WTC11 (cell line): ENCODE measurements around the gene CX3CL1. TPM values are rescaled to one million over a fixed set of nuclear protein-coding genes. Genes with fewer than 3 reads are reported as not detected.

Experiments
- ATAC-seq: fragments of 200-7000 bp; cut with Tn5 transposase; 2 replicates; pipeline ENCODE4 v1.10.0; 2021; ENCODE audit warnings: mild to moderate bottlenecking, moderate library complexity
- CTCF ChIA-PET: fragments of 300-600 bp; sonication (Branson Sonifier 250); formaldehyde crosslinking; loops from one replicate; lab custom pipeline; 2021; ENCODE audit warnings: antibody characterized with exemption; lab: Charles Lee
- POLR2A ChIA-PET: fragments of 350-600 bp; sonication (Branson Sonifier 250); formaldehyde crosslinking; loops from one replicate; lab custom pipeline; 2021; ENCODE audit warnings: antibody characterized with exemption; lab: Charles Lee
- DNase-seq: peaks from one replicate; pipeline ENCODE4 v3.0.0; 2021; ENCODE audit warnings: low spot score
- H3K27ac Mint-ChIP-seq: 2 replicates; pipeline ENCODE4 v1.8.0; 2021; ENCODE audit warnings: mixed read lengths
- H3K27me3 Mint-ChIP-seq: 2 replicates; pipeline ENCODE4 v1.8.0; 2021; ENCODE audit warnings: low read depth, mild to moderate bottlenecking, moderate library complexity, mixed read lengths
- H3K36me3 Mint-ChIP-seq: 2 replicates; pipeline ENCODE4 v1.8.0; 2021; ENCODE audit warnings: mixed read lengths
- H3K4me1 Mint-ChIP-seq: 2 replicates; pipeline ENCODE4 v1.8.0; 2022; ENCODE audit warnings: mixed read lengths
- H3K4me3 Mint-ChIP-seq: 2 replicates; pipeline ENCODE4 v1.8.0; 2021; ENCODE audit warnings: mild to moderate bottlenecking, moderate library complexity, mixed read lengths
- H3K9me3 Mint-ChIP-seq: 2 replicates; pipeline ENCODE4 v1.8.0; 2021; ENCODE audit warnings: mixed read lengths
- CBFB ChIP-seq: sonication (generic); formaldehyde crosslinking; IDR thresholded peaks from 2 replicates; pipeline ENCODE4 v1.8.1; 2022; ENCODE audit warnings: mild to moderate bottlenecking, low read depth, missing genetic modification reagents
- CREB1 ChIP-seq: sonication (generic); formaldehyde crosslinking; IDR thresholded peaks from 2 replicates; pipeline ENCODE4 v1.8.0; 2023; ENCODE audit warnings: mild to moderate bottlenecking, missing genetic modification reagents
- GTF2I ChIP-seq: fragments of 250-450 bp; sonication (Bioruptor Pico); conservative IDR thresholded peaks from 2 replicates; pipeline ENCODE4 v1.4.0; 2021; ENCODE audit warnings: mild to moderate bottlenecking
- NFYB ChIP-seq: sonication (generic); formaldehyde crosslinking; conservative IDR thresholded peaks from 2 replicates; pipeline ENCODE4 v1.8.0; 2022; ENCODE audit warnings: low read depth, missing genetic modification reagents
- NR2C2 ChIP-seq: sonication (generic); formaldehyde crosslinking; IDR thresholded peaks from 2 replicates; pipeline ENCODE4 v1.8.0; 2022; ENCODE audit warnings: mild to moderate bottlenecking, missing genetic modification reagents
- OVOL2 ChIP-seq: fragments of 250-450 bp; sonication (Bioruptor Pico); IDR thresholded peaks from 2 replicates; pipeline ENCODE4 v1.9.0; 2021; ENCODE audit warnings: mild to moderate bottlenecking, borderline replicate concordance
- SMAD4 ChIP-seq: sonication (generic); formaldehyde crosslinking; IDR thresholded peaks from 2 replicates; pipeline ENCODE4 v1.8.0; 2022; ENCODE audit warnings: mild to moderate bottlenecking, missing genetic modification reagents
- SP1 ChIP-seq: sonication (generic); formaldehyde crosslinking; conservative IDR thresholded peaks from 2 replicates; pipeline ENCODE4 v1.8.1; 2022; ENCODE audit warnings: missing genetic modification reagents
- TEAD4 ChIP-seq: sonication (generic); formaldehyde crosslinking; IDR thresholded peaks from 2 replicates; pipeline ENCODE4 v1.8.0; 2022; ENCODE audit warnings: mild to moderate bottlenecking, missing genetic modification reagents
- ZNF232 ChIP-seq: sonication (generic); formaldehyde crosslinking; IDR thresholded peaks from 2 replicates; pipeline ENCODE4 v1.8.0; 2022; ENCODE audit warnings: mild to moderate bottlenecking, missing genetic modification reagents
- total RNA-seq: library from RNA; stranded (reverse); gene quantifications from 3 replicates; pipeline ENCODE4 v1.2.3, GENCODE V29; 2021
- TF ChIP-seq, protein P1 (sequence below): fragments of 250-450 bp; sonication (Bioruptor Pico); IDR thresholded peaks from 2 replicates; pipeline ENCODE4 v1.9.0; 2021; ENCODE audit warnings: mild to moderate bottlenecking, borderline replicate concordance
- TF ChIP-seq, protein P2 (sequence below): fragments of 250-450 bp; sonication (Bioruptor Pico); conservative IDR thresholded peaks from 2 replicates; pipeline ENCODE4 v1.9.0; 2021; ENCODE audit warnings: mild to moderate bottlenecking
- TF ChIP-seq, protein P3 (sequence below): sonication (generic); formaldehyde crosslinking; IDR thresholded peaks from 2 replicates; pipeline ENCODE4 v1.8.1; 2023; ENCODE audit warnings: mild to moderate bottlenecking, missing genetic modification reagents, borderline replicate concordance
- TF ChIP-seq, protein P4 (sequence below): fragments of 250-450 bp; sonication (Bioruptor Pico); IDR thresholded peaks from 2 replicates; pipeline ENCODE4 v2.1.2; 2022; ENCODE audit warnings: mild to moderate bottlenecking, moderate library complexity
- TF ChIP-seq, protein P5 (sequence below): fragments of 200-600 bp; IDR thresholded peaks from 2 replicates; pipeline ENCODE4 v1.8.0; 2022; ENCODE audit warnings: antibody characterized with exemption
- TF ChIP-seq, protein P6 (sequence below): sonication (generic); formaldehyde crosslinking; IDR thresholded peaks from 2 replicates; pipeline ENCODE4 v1.8.0; 2022; ENCODE audit warnings: missing genetic modification reagents

Gene CX3CL1
- total RNA-seq, 1 experiment from 2014 or later: 1.2 TPM

DNA sequence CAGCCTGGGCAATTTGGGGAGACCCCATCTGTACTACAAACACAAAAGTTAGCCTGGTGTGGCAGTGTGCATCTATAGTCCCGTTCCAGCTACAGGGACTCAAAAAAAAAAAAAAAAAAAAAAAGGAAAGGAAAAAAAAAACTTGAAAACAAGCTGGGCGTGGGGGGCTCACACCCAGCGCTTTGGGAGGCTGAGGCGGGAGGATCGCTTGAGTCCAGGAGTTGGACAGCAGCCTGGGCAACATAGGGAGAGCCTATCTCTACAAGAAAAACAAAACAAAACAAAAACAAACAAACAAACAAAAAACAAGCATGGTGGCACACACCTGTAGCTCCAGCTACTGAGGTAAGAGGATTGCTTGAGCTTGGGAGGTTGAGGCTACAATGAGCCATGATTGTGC, 19.4 kb downstream of the CX3CL1 start:
- no peak for ATAC-seq
- ChIA-PET CTCF (interaction anchor here (0.6 to 5.5 kb wide), 2 partner anchors 26 to 70 kb away, joined by 4 to 27 read pairs; no protein-coding TSS in a partner anchor), POLR2A (interaction anchor here (0.6 to 0.7 kb wide), 3 partner anchors 34 to 1386 kb away, joined by 3 read pairs; no protein-coding TSS in a partner anchor)
- H3K4me3 Mint-ChIP-seq: no peak overlapping the region
- no peak for DNase-seq
- H3K4me1 Mint-ChIP-seq: no peaks in the 10 kb centered on the region
- H3K27me3 Mint-ChIP-seq: peaks cover 8% of the 10 kb centered on the region
- no peak for TF ChIP-seq SP1
- TF ChIP-seq NFYB (CRISPR knock-in tag): no peak
- no peak for TF ChIP-seq ZNF232 (CRISPR knock-in tag)
- TF ChIP-seq, protein P1, sequence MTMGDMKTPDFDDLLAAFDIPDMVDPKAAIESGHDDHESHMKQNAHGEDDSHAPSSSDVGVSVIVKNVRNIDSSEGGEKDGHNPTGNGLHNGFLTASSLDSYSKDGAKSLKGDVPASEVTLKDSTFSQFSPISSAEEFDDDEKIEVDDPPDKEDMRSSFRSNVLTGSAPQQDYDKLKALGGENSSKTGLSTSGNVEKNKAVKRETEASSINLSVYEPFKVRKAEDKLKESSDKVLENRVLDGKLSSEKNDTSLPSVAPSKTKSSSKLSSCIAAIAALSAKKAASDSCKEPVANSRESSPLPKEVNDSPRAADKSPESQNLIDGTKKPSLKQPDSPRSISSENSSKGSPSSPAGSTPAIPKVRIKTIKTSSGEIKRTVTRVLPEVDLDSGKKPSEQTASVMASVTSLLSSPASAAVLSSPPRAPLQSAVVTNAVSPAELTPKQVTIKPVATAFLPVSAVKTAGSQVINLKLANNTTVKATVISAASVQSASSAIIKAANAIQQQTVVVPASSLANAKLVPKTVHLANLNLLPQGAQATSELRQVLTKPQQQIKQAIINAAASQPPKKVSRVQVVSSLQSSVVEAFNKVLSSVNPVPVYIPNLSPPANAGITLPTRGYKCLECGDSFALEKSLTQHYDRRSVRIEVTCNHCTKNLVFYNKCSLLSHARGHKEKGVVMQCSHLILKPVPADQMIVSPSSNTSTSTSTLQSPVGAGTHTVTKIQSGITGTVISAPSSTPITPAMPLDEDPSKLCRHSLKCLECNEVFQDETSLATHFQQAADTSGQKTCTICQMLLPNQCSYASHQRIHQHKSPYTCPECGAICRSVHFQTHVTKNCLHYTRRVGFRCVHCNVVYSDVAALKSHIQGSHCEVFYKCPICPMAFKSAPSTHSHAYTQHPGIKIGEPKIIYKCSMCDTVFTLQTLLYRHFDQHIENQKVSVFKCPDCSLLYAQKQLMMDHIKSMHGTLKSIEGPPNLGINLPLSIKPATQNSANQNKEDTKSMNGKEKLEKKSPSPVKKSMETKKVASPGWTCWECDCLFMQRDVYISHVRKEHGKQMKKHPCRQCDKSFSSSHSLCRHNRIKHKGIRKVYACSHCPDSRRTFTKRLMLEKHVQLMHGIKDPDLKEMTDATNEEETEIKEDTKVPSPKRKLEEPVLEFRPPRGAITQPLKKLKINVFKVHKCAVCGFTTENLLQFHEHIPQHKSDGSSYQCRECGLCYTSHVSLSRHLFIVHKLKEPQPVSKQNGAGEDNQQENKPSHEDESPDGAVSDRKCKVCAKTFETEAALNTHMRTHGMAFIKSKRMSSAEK (CRISPR knock-in tag): no peak
- TF ChIP-seq CBFB (CRISPR knock-in tag): no peak
- TF ChIP-seq, protein P2, sequence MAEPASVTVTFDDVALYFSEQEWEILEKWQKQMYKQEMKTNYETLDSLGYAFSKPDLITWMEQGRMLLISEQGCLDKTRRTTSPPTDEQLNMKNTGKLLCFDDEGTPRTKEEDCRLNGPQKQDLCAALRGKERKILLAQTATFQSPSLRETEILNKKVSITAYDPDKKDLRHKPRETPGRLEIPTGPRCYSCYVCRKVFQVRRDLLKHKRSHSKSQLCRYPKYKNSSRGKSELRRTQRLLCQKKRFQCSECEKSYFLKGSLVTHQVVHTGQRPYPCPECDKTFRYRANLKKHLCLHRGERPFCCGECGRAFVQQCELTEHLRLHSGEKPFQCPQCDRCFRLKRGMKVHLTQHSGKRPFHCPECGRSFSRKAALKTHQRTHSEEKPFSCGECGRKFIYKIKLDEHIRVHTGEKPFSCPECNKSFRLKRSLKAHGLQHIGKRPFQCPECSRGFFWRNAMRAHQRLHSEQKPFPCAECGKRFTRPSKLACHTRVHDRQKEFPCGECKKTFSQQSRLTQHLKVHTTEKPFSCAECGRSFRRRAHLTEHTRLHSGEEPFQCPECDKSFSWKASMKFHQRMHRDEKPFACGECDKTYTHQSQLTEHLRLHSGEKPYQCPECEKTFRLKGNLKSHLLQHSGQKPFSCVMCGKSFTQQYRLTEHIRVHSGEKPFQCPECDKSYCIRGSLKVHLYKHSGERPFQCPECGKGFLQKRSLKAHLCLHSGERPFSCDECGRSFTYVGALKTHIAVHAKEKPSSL (CRISPR knock-in tag): no peak
- no peak for TF ChIP-seq TEAD4 (CRISPR knock-in tag)
- TF ChIP-seq, protein P3, sequence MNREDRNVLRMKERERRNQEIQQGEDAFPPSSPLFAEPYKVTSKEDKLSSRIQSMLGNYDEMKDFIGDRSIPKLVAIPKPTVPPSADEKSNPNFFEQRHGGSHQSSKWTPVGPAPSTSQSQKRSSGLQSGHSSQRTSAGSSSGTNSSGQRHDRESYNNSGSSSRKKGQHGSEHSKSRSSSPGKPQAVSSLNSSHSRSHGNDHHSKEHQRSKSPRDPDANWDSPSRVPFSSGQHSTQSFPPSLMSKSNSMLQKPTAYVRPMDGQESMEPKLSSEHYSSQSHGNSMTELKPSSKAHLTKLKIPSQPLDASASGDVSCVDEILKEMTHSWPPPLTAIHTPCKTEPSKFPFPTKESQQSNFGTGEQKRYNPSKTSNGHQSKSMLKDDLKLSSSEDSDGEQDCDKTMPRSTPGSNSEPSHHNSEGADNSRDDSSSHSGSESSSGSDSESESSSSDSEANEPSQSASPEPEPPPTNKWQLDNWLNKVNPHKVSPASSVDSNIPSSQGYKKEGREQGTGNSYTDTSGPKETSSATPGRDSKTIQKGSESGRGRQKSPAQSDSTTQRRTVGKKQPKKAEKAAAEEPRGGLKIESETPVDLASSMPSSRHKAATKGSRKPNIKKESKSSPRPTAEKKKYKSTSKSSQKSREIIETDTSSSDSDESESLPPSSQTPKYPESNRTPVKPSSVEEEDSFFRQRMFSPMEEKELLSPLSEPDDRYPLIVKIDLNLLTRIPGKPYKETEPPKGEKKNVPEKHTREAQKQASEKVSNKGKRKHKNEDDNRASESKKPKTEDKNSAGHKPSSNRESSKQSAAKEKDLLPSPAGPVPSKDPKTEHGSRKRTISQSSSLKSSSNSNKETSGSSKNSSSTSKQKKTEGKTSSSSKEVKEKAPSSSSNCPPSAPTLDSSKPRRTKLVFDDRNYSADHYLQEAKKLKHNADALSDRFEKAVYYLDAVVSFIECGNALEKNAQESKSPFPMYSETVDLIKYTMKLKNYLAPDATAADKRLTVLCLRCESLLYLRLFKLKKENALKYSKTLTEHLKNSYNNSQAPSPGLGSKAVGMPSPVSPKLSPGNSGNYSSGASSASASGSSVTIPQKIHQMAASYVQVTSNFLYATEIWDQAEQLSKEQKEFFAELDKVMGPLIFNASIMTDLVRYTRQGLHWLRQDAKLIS (CRISPR knock-in tag): no peak
- no peak for TF ChIP-seq SMAD4 (CRISPR knock-in tag)
- TF ChIP-seq OVOL2: no peak
- TF ChIP-seq NR2C2 (CRISPR knock-in tag): no peak
- TF ChIP-seq, protein P4, sequence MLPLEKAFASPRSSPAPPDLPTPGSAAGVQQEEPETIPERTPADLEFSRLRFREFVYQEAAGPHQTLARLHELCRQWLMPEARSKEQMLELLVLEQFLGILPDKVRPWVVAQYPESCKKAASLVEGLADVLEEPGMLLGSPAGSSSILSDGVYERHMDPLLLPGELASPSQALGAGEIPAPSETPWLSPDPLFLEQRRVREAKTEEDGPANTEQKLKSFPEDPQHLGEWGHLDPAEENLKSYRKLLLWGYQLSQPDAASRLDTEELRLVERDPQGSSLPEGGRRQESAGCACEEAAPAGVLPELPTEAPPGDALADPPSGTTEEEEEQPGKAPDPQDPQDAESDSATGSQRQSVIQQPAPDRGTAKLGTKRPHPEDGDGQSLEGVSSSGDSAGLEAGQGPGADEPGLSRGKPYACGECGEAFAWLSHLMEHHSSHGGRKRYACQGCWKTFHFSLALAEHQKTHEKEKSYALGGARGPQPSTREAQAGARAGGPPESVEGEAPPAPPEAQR (CRISPR knock-in tag): no peak
- no peak for TF ChIP-seq GTF2I (CRISPR knock-in tag)
- peaks cover 13% of the 10 kb centered on the region for H3K9me3 Mint-ChIP-seq
- no peaks in the 10 kb centered on the region for H3K36me3 Mint-ChIP-seq
- no peak overlapping the region for H3K27ac Mint-ChIP-seq

DNA sequence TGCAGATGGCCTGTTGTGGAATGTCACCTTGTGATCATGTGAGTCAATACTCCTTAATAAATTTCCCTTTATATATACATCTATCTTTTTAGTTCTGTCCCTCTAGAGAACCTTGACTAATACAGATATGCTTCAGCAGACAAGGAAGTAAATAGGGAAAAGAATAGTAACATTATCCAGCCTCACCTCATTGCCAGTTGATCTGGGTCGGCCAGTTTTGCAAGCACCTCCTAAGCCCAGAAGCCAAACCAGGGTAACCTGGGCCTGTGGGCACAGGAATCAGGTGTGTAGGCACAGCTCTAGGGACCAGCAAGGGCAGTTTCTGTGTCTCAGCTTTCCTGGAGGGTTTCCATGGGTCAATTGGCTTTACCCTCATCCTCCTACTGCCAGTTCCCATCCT, 20.4 kb downstream of the CX3CL1 start:
- Mint-ChIP-seq H3K27ac (no peak overlapping the region), H3K4me3 (no peak overlapping the region), H3K9me3 (peaks cover 13% of the 10 kb centered on the region), H3K36me3 (no peaks in the 10 kb centered on the region), H3K4me1 (no peaks in the 10 kb centered on the region), H3K27me3 (peaks cover 8% of the 10 kb centered on the region)
- POLR2A ChIA-PET: no interaction called here
- CTCF ChIA-PET: interaction anchor here (0.7 to 5.5 kb wide), 2 partner anchors 12 to 25 kb away, joined by 3 to 27 read pairs; partner anchors contain the start of gene CCL17
- no peak for ATAC-seq
- DNase-seq: no peak
- TF ChIP-seq CREB1 (CRISPR knock-in tag): no peak
- TF ChIP-seq, protein P5, sequence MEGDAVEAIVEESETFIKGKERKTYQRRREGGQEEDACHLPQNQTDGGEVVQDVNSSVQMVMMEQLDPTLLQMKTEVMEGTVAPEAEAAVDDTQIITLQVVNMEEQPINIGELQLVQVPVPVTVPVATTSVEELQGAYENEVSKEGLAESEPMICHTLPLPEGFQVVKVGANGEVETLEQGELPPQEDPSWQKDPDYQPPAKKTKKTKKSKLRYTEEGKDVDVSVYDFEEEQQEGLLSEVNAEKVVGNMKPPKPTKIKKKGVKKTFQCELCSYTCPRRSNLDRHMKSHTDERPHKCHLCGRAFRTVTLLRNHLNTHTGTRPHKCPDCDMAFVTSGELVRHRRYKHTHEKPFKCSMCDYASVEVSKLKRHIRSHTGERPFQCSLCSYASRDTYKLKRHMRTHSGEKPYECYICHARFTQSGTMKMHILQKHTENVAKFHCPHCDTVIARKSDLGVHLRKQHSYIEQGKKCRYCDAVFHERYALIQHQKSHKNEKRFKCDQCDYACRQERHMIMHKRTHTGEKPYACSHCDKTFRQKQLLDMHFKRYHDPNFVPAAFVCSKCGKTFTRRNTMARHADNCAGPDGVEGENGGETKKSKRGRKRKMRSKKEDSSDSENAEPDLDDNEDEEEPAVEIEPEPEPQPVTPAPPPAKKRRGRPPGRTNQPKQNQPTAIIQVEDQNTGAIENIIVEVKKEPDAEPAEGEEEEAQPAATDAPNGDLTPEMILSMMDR: no peak
- TF ChIP-seq, protein P6, sequence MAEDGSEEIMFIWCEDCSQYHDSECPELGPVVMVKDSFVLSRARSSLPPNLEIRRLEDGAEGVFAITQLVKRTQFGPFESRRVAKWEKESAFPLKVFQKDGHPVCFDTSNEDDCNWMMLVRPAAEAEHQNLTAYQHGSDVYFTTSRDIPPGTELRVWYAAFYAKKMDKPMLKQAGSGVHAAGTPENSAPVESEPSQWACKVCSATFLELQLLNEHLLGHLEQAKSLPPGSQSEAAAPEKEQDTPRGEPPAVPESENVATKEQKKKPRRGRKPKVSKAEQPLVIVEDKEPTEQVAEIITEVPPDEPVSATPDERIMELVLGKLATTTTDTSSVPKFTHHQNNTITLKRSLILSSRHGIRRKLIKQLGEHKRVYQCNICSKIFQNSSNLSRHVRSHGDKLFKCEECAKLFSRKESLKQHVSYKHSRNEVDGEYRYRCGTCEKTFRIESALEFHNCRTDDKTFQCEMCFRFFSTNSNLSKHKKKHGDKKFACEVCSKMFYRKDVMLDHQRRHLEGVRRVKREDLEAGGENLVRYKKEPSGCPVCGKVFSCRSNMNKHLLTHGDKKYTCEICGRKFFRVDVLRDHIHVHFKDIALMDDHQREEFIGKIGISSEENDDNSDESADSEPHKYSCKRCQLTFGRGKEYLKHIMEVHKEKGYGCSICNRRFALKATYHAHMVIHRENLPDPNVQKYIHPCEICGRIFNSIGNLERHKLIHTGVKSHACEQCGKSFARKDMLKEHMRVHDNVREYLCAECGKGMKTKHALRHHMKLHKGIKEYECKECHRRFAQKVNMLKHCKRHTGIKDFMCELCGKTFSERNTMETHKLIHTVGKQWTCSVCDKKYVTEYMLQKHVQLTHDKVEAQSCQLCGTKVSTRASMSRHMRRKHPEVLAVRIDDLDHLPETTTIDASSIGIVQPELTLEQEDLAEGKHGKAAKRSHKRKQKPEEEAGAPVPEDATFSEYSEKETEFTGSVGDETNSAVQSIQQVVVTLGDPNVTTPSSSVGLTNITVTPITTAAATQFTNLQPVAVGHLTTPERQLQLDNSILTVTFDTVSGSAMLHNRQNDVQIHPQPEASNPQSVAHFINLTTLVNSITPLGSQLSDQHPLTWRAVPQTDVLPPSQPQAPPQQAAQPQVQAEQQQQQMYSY (CRISPR knock-in tag): no peak
